Pons (tissue), 1 donor: ENCODE measurements around the gene ABHD11.
"Not testable (repeated sequence)": the region's sequence is repeated elsewhere in the genome, so short reads cannot be mapped to it uniquely, and the experiment has no call there.

ENCODE experiments used
- DNase-seq: peaks from one replicate; pipeline ENCODE4 v3.0.0-alpha.2; 2016; ENCODE audit warnings: low spot score

ABHD11 gene

DNA sequence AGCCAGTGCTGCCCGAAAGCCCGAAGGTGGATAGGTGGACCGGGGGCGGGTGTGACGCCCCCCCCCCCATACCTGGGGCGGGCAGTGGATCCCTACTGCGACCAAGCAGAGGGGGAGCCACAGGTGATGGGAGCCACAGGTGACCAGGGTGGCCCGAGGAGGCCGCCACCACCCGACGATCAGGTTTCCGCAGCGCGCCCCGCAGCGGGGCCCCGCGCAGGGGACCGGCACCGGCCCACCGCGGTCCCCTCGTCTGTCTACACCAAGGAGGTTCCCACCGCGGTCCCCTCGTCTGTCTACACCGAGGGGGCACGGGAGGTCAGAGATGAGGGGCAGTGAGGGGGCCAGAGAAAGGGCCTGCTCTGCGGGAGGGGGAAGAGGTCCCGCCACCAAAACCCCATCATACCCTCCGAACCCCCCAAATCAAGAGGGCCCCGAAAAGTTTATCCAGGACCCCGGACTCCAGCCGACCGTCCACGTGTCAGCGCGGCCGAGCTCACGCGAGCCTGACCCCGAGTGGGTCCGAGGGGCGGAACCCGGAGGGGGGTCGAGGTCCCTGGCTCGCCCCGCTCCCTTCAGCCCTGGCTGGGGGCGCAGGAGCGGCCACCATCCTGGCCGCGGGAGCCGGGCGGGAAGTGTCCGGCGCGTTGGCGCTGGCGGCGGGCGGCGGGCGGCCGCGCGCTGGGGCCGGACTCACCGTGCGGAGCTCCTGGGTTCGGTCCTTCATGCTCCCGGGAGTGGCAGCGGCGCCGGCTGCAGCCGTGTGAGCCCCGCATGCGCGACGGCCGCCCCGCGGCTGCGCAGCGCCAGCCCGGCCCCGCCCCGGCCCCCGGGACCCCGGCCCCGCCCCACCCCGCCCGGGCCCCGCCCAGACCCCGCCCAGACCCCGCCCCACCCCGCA lies 19.4 kb downstream of the ABHD11 start, which contains the start of gene STX1A:
Gene STX1A (minus strand): TSS at position 765 of the 901 bp plus-strand sequence. CDS start 38 bp downstream, at position 727.
- peak; percentile 26 for DNase-seq

- no peak for DNase-seq
These were observed 20.1 kb downstream of the ABHD11 start for GRCh38 chr7:73718438-73718881.

DNA sequence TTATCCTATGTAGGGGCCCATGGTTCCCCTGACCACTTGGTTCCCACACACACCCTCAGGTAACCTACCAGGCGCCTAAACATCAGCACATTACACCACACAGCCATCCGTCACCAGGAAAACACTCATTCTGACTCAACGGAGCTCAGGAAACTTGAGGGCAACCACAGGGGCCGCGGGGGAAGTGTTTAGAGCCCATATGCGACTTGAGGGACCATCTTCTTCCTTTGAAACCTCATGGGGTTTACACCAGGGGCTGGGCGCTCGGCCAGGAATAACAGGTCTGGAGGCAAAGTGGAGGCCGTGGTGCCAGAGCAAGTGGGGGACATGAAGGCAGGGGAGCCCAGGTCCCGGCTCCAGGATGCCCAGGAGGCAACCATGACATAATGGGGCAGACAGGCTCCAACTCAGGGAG lies 20.6 kb downstream of the ABHD11 start:
- no peak for DNase-seq

DNA sequence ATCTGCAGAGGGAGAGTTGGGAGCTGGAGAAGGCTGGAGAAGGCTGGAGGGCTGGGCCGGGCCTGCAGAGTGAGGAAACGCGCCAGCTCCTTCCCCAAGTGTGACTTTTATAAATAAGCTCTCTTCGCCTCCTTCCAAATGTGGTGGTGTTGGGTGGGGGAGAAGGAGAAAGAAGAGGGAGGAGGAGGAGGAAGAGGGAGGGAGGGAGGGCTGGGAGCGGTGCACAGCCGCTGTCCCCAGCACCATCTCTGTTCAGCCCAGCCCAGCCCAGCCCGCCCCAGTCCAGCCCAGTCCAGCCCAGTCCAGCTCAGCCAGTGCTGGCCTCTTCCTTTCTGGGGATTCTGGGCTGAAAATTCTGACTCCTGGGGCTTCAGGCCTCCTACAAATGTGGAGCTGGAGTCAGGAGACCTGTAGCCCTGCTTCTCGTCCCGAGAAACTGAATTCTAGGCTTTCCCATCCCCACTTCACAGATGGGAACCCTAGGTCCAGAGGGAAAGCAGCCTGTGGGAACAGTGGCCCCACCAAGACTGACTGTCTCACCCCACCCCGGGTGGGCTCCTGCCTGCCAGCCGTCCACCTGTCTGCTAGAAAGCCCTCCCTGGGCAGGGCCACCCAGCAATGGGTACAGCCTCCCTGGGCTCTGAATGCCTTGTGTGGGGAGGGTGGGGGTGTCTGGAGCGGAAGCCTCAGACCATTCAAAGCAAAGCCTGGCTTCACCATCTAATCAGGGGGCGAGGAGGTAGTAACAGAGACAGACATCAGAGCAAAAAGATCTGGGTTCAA lies 21.4 kb downstream of the ABHD11 start:
- no peak for DNase-seq

DNA sequence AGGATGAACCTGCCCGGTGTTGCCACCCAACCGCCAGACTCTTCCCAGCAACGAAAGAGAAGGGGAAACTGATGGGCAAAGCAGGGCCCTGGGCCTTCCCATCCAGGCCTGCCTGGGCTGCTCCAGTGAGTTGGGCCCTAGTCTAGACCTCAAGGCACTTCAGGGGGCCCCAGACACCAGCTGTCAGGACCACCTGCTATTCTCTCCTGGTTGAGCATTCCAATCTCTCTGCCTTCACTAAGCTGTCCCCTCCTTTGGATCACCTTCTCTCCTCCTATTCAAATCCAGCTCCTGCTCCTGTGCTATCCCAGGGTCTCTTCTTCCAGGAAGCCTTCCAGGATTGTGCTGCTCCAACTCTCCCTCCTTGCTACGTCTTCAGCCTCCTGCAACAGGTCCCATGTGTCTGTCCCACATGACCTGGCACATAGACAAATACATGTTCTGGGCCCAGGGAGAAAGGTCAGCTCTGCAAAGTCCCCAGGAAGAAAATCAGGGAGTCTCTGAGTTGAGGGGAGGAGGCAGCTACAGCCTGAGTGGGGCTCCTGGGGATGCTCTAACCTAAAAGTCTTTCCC lies 22.2 kb downstream of the ABHD11 start:
- no peak for DNase-seq

DNA sequence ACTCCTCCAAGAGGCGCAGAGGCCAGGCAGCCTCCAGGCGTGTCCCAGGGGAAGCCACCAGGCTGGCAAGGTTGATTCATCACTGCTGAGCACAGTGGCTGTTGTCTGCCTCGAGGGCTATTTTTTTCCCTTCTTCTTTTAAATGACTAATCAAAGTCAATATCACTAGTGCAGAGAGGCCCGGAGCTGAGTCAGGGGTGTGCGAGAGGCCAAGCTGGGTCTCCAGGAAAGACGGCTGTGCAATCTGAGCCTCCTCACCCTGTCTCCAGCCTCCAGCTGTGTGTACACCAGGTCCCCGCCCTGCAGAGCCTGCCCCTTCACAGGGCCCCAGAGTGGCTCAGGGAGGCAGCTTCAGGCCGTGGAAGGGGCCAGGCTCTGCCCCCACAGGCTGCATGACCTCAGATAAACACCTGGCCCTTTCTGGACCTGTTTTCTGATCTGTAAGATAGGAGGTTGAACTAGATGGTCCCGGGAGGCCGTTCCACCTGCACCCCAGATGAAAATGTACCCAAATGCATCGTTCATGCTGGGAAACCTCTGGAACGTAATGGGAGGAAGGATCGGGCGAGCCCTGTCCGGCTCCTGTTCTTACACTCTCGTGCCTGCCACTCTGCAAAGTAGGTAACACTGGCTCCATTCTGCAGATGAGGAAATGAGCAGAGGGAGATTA lies 22.8 kb downstream of the ABHD11 start:
- DNase-seq, result no peak

- not testable (repeated sequence) for DNase-seq
These were observed 25.3 kb downstream of the ABHD11 start for GRCh38 chr7:73713319-73713718.

GRCh38 chr7:73712773-73713172 lies 25.8 kb downstream of the ABHD11 start:
- no peak for DNase-seq

DNA sequence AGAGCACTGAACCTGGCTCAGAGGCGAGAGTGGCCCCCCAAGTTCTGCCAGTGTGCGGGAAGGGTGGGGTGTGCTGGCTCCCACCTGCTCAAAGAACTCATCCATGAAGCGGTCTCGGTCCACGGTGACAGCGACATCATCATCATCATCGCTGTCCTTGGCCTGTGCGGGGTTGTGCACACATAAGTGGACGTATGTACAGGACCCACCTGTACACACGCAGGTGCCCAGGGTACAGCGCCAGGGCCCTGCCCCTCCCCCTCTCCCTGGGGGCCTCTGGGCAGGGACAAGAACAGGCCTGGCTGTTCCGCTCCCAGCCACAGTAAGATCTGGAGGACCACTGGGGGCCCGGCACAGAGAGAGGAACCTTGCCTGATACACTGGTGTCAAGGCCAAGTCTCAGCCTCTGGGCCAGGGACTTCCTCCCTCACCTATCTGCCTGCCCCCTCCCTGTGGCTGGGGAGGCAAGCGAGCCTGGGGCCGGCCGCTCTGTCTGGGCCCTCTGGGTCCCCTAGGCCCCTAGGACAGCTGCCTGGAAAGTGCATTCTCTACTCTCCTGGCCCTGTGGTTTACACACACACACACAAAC lies 29.5 kb downstream of the ABHD11 start:
- no peak for DNase-seq

DNA sequence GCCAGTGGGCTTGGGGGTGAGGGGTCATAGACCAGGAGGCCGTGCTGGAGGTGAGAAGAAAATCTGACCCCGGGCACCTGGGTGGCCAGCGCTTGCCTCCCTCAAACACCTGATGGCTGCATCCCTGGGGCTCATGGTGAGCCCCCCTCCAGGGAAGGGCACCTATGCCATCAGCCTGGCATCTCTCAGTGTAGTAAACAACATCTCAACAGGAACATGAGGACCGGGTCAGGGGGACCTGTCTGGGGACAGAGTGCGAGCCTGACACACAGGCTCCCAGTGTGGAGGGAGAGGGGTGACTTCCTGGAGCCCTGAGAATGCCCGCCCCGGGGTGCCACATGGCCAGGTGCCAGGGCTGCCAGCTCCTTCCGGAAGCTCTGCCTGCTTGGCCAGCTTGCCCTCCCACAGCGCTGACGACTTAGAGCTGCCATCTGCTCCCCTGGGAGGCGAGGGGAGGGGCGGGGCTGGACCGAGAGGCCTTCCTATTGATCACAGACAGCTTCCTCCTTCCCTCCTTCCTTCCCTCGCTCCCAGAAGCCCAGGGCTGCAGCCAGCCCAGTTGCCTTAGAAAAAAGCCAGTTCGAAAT lies 31.5 kb downstream of the ABHD11 start:
- peak; percentile 10 for DNase-seq

GRCh38 chr7:73706126-73707044 lies 32.2 kb downstream of the ABHD11 start:
- no peak for DNase-seq

- no peak for DNase-seq
These were observed 33.1 kb downstream of the ABHD11 start for GRCh38 chr7:73705551-73705920.

DNA sequence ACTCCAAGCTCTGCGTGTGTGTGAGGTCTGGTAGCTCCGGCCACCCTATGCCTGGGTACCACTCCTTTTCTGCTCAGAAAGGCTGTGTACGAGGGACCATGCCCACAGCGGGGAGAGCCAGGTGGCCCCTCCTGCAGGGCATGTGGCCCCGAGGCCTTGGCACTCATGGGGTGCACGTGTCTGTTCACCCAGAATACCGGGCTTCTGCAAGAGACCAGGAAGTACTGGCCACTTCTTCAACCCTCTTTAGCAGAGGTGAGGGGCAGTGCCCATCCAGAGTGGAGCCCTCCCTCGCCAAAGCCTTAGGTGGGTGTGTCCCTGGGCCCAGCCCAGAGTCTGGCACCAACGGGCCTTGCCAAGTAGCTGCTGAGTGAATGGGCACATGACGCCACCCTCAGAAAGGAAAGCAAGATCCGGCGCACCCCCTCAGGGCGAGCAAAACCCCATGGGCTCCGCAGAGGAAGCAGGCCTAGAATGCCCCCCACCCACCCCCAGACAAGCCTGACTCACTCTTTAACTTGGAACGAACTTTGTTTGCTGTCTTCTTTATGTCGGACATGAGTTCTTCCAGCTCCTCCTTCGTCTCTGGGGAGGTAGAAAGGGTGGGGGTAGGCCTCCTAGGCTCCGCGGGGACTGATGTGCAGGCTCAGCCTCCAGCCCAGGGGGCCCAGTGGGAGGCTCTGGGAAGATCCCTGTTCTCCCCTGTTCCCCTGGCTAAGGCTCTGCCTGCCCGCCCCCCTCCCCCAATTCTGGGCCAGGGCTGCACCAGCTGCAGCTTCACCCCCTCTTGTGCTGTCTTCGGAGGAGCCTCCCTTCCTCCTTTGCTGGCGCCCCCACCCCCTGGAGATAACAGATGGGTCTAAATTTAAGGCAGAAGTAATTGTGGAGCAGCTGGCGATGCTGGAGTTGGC lies 33.7 kb downstream of the ABHD11 start:
- DNase-seq, result no peak

DNA sequence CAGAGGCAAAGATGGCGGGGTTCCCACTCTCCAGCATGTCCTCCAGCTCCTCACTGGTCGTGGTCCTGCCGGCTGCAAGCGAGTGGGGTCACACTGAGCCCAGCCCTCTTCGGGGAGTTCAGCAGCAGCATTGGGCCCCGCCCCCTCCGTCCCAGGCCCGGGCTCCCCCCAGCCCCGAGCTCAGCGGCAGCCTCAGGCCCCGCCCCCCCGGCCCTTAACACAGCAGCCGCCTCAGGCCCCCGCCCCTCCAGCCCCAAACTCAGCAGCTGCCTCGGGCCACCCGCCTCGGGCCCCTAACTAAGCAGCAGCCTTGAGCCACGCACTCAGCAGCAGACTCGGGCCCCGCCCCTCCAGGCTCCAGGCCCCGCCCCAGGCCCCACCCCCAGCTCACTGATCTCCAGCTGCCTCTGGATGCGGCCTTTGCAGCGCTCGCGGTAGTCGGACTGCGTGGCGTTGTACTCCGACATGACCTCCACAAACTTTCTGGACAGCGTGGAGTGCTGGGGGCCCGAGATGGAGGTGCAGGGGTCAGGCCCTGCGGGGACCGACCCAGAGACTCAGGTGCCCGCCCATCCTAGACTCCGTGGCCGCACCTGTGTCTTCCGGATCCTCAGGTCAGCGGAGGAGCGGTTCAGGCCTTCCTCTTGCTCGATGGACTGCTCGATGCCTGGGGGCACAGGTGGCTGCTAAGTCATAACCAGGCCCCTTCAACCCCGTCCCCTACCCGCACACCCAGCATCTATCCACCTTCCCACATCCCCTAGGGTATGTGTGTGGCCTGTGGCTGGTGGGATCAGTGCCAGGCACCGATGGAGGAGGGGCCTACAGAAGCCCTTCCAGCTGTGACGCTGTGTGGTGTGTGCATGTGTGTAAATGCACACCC lies 34.6 kb downstream of the ABHD11 start:
- DNase-seq, result no peak

GRCh38 chr7:73703225-73703624 lies 35.4 kb downstream of the ABHD11 start:
- DNase-seq, result no peak

DNA sequence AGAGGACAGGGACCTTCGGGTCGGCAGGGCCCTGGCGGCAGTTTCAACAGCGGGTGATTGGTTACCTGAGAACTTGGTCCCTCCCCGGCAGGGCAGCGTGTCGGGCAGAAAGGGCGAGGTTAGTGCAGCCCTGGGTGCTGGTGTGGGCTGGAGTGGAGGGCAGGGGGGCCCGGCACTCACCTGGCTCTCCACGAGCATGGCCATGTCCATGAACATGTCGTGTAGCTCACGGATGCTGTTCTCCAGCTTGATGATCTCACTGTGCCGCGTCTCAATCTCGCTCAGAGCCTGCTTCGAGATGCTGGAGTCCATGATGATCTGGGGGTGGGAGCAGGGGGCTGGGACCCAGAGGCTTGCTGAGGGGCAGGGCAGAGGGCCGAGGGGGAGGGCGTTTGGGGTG lies 35.9 kb downstream of the ABHD11 start:
- no peak for DNase-seq

DNA sequence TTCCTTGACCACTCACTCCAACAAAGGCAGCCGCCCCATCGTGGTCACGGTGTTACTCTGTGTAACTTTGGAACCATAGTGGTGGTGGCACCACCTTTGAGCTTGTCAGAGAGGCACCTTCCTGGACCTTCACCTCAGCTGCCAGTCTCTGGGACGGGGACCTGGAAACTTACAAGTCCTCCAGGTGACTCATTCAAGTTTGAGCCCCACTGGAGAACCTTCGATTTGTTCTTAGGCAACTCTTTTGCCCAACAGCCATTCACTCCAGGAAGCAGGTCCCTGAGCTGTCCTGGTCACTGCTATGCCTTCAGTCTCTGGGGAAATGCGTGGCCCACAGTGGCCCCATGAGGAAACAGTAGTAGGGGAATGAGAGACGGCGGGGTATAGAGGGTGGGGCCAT lies 36.4 kb downstream of the ABHD11 start:
- DNase-seq, result no peak

DNA sequence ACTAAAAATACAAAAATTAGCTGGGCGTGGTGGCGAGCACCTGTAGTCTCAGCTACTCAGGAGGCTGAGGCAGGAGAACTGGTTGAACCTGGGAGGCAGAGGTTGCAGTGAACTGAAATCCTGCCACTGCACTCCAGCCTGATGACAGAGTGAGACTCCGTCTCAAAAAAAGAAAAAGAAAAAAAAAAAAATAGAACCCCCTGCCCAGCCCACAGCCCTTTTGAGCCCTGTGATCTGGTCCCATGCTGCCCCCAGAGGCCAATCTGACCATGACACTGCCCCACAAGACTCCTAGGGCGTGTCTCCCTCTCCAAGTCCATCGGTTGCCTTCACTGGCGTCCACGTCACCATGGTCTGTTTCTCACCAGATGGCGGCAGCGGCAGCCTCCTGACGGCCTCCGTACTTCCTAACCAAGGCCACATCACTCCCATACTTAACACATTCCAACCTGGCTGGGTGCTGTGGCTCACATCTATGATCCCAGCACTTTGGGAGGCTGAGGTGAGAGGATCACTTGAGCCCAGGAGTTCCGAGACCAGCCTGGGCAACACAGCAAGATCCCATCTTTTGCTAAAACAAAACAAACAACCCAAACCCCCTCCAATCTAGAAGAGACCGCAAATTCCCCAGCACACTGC lies 37.1 kb downstream of the ABHD11 start:
- DNase-seq, result no peak
